ENCODE measurements around the gene DXO. TPM values are rescaled to one million over a fixed set of nuclear protein-coding genes. Genes with fewer than 3 reads are reported as not detected.
"Not testable (repeated sequence)": the region's sequence is repeated elsewhere in the genome, so short reads cannot be mapped to it uniquely, and the experiment has no call there.

Gene DXO
- total RNA-seq, 1 donor from 2014 or later = 28.9 TPM

- Mint-ChIP-seq H3K9me3 (no peaks in the 10 kb centered on the region), H3K27ac (no peak overlapping the region), H3K4me3 (no peak overlapping the region), H3K36me3 (peaks cover 4% of the 10 kb centered on the region), H3K4me1 (ENCODE audit: unreplicated experiment) (no peaks in the 10 kb centered on the region), H3K27me3 (no peaks in the 10 kb centered on the region)
- DNase-seq (ENCODE audit: extremely low spot score, unreplicated experiment) = no peak
- TF ChIP-seq, protein P1, sequence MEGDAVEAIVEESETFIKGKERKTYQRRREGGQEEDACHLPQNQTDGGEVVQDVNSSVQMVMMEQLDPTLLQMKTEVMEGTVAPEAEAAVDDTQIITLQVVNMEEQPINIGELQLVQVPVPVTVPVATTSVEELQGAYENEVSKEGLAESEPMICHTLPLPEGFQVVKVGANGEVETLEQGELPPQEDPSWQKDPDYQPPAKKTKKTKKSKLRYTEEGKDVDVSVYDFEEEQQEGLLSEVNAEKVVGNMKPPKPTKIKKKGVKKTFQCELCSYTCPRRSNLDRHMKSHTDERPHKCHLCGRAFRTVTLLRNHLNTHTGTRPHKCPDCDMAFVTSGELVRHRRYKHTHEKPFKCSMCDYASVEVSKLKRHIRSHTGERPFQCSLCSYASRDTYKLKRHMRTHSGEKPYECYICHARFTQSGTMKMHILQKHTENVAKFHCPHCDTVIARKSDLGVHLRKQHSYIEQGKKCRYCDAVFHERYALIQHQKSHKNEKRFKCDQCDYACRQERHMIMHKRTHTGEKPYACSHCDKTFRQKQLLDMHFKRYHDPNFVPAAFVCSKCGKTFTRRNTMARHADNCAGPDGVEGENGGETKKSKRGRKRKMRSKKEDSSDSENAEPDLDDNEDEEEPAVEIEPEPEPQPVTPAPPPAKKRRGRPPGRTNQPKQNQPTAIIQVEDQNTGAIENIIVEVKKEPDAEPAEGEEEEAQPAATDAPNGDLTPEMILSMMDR (conservative IDR thresholded peaks at IDR 0.05) = no peak
These were observed 6.9 kb upstream of the DXO start for GRCh38 chr6:31978831-31979230.

GRCh38 chr6:31977816-31978431 lies 6.0 kb upstream of the DXO start:
- H3K36me3 Mint-ChIP-seq = peaks cover 9% of the 10 kb centered on the region
- no peak overlapping the region for H3K4me3 Mint-ChIP-seq
- H3K4me1 Mint-ChIP-seq (ENCODE audit: unreplicated experiment) = peaks cover 5% of the 10 kb centered on the region
- TF ChIP-seq, protein P1 (conservative IDR thresholded peaks at IDR 0.05) = no peak
- H3K27me3 Mint-ChIP-seq = no peaks in the 10 kb centered on the region
- DNase-seq (ENCODE audit: extremely low spot score, unreplicated experiment) = no peak
- no peaks in the 10 kb centered on the region for H3K9me3 Mint-ChIP-seq
- no peak overlapping the region for H3K27ac Mint-ChIP-seq

DNA sequence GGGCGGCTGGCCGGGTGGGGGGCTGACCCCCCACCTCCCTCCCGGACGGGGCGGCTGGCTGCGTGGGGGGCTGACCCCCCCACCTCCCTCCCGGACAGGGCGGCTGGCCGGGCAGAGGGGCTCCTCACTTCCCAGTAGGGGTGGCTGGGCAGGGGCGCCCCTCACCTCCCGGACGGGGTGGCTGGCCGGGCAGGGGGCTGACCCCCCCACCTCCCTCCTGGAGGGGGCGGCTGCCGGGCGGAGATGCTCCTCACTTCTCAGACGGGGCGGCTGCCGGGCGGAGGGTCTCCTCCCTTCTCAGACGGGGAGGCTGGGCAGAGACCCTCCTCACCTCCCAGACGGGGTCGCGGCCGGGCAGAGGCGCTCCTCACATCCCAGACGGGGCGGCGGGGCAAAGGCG lies 4.1 kb upstream of the DXO start:
- DNase-seq (ENCODE audit: extremely low spot score, unreplicated experiment); H3K27ac Mint-ChIP-seq; H3K4me3 Mint-ChIP-seq; H3K9me3 Mint-ChIP-seq; H3K27me3 Mint-ChIP-seq; H3K4me1 Mint-ChIP-seq (ENCODE audit: unreplicated experiment): not testable (repeated sequence)
- peaks cover 12% of the 10 kb centered on the region for H3K36me3 Mint-ChIP-seq

DNA sequence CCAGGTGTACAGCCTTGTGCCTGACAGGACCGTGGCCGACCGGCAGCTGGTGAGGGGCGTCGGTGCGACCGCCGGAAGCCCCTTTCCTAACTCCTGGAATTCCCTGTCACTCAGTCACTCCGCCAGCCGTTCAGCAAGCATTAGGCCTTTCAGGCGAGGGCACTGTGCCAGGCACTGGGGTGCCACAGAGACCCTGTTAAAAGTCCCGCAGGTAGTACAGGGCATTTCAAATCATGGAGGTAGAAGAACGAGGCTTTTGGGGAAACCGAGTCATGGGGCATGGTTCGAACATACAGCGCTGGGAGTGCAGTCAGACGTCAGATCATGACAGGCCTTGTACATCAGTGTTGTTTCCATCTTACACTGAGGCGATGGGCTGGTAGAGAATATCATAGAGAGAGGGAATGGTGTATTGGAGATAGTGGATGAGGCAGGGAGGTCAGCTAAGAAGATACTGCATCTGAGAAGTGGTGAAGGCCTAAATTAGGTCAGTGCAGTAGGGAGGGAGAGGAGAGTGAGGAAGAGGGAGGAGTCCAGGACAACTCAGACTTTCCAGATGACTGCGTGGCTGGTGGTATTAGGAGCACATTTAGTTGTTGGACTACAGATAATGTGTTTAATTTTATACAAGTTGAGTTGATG lies 892 bp upstream of the DXO start:
- Mint-ChIP-seq H3K4me3 (peak overlapping the region; percentile 98), H3K27ac (peak overlapping the region; percentile 100), H3K36me3 (peaks cover 18% of the 10 kb centered on the region), H3K4me1 (ENCODE audit: unreplicated experiment) (peaks cover 16% of the 10 kb centered on the region), H3K9me3 (no peaks in the 10 kb centered on the region), H3K27me3 (no peaks in the 10 kb centered on the region)
- no peak for DNase-seq (ENCODE audit: extremely low spot score, unreplicated experiment)
- TF ChIP-seq, protein P1 (conservative IDR thresholded peaks at IDR 0.05) = no peak

- Mint-ChIP-seq H3K27ac (peak overlapping the region; percentile 100), H3K27me3 (no peaks in the 10 kb centered on the region), H3K4me3 (peak overlapping the region; percentile 98), H3K36me3 (peaks cover 18% of the 10 kb centered on the region), H3K9me3 (no peaks in the 10 kb centered on the region), H3K4me1 (ENCODE audit: unreplicated experiment) (peaks cover 16% of the 10 kb centered on the region)
- no peak for DNase-seq (ENCODE audit: extremely low spot score, unreplicated experiment)
- TF ChIP-seq, protein P1 (conservative IDR thresholded peaks at IDR 0.05) = no peak
These were observed 502 bp downstream of the DXO start for GRCh38 chr6:31971279-31971992.
